GM21367 (cell line): Measurements from ENCODE around the gene TANK.
"Not testable (repeated sequence)": the region's sequence is repeated elsewhere in the genome, so short reads cannot be mapped to it uniquely, and the experiment has no call there.

ENCODE experiments used
- ATAC-seq: cut with Tn5 transposase; IDR thresholded peaks from one replicate; pipeline ENCODE4 v1.9.1; 2021; ENCODE audit not compliant: unreplicated experiment

Gene TANK

DNA sequence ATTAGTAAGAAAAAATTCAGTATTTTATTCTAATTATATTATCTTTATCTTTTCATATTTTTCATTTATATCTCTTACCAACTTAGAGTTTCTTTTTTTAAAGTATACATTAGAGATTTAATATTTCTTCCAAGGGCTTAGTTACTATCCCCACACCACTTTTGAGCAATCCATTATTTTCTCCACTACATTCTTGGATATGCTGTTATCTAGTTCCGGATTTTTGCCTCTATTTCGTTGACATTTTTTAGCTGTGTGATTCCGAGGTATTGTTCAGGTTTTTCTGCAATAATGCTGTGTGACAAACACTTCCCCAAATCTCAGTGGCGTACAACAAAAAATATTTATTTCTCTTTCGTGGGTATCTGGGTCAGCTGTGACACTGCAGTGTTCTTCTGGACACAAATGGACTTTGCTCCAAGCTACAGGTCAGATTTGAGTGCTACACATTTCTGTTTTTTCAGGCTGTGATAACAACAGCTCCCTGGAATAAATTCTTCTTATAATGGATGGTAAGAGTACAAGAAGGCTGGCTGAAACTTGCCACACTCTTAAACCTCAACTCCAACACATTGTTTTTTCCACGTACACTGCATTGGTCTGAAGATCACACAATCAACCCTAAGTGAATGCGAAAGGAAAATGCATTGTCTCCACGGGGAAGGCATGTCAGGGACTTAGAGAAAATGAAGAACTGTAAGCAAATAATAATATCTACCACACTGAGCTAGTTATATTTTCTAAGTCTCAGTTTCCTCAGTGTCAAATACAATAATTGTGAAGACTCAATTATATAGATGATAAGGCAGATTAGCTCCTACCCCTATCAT lies 97.1 kb downstream of the TANK start:
- ATAC-seq, result no peak

DNA sequence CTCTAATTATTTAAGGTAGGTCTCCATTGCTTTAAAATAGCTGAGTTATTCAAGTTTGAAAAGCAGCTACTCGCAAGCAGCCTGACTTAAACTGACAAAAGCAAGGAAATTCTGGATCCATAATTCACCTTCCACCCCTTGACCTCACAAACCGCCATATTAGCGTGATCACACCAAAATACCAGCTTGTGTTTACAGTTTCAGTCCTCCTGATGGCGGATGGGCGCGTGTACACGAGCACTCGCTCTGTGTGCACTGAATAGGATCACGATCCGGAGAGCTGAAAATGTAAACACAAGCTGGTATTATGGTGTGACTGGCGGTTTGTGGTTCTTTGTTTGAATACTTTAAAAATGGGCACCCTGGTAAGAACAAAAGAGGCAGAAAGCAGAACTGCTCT lies 105.6 kb downstream of the TANK start:
- ATAC-seq, result no peak

DNA sequence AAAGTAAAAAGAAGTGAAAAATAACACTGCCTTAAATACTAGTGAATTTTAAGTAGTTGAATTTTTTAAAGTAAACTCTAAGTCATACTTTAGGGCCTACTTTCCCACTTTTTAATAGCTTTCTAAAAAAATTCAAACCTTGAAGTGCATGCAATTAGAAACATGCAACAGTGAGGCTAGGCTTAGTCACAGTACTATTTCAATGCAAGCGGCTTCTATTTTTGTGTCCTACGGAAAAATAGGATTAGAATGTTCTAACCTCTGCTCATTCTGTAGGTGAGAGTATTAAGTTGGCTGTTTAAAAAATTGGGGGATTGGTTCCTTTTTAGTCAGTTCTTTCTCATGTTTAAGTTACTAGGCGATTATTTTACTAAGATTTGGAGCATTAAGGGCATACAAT lies 108.9 kb downstream of the TANK start:
- no peak for ATAC-seq

DNA sequence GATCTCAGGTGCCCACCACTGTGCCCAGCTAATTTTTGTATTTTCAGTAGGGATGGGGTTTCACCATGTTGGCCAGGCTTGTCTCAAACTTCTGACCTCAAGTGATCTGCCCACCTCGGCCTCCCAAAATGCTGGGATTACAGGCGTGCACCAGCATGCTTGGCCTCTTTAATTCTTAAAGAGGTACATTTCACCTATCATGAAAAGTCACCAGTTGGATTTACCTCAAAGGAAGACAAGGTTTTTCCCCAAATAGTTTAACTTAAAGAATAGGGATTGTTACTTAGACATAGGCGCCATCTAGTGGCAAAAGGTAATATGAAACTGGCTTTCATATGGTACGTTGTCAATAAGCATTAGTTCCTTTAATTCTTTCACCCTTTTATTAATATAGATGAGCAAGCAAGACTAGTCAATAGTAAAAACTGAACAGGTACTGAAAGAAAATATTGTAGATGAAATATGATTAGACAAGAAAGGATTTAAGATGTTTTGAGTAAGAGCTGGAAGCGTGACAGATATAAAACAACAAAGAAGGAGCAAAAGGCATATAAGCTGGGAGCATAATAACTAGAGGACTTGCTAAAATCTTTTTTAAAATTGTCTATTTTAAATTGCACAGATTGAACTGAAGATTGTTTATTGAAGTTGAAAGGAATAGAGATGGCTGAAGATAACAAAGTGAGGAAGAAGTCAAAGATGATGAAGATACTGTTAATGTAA lies 113.0 kb downstream of the TANK start:
- ATAC-seq, result peak; percentile 84

DNA sequence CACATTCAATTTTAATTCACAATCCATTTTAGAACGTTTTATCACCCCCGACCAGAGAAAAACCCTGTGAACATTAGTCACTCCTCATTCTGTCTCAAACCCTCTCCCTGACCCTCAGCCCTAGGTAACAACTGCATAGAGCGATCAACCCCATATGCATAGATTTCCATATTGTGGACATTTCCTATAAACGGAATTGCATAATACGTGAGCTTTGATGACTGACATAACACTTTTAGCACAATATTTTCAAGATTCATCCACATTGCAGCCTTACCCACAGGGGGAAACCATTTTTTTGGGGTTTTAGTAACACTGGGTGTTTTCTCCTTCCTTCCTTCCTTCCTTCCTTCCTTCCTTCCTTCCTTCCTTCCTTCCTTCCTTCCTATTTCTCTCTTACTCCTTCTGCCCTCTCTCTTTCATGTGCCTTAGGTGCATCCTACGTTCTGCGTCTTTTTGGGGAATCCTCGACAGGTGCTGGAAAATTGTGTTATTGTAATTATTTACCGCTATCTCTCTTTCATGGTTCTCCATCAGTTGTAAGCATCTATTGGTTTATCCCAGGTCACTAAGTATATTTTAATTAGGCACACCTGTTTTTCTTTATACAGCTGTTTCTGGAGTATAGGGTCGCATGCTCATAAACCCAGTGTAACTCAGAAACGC lies 118.5 kb downstream of the TANK start:
- not testable (repeated sequence) for ATAC-seq

DNA sequence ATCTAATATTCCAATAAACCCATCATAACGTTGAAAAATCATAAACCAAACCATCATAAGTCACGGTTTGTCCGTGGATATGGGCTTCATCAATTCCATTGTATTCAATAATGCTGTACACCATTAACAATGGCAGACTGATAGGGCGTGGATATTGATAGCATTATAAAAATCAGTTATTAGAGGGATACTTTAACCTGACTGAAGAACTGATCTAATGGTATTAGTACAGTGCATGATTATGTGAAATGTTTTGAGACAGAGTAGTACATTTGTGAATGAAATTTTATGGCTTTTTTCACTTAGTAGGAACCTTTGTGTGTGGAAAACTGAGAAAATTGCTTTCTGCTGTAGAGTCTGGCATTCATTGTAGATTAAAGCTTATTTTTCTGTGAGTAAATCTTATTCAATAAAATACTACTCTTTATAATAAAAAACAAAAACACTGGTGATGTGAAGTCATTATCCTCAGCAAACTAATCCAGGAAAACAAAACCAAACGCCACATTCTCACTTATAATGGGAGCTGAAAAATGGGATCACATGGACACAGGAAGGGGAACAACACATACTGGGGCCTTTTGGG lies 119.1 kb downstream of the TANK start:
- not testable (repeated sequence) for ATAC-seq

DNA sequence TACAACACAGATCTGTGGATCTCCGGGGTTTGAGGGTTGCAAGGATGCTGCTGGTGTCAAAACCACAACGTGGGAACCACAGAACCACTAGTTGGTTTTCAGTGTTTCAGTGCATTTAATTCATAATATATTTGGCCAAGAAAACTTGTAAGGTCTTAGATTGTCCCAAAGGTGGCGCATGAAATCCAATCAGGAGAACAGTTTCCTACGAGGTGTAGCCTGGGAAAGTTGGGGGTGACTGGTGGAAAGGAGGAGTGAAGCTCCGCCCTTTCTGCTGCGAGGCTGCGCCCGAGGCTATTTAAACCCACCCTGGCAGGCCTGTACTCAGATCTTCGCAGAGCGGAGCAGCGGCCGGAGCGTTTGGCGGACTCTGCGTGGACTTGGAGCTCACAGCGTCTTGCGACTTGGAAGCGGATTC lies 120.7 kb downstream of the TANK start:
- ATAC-seq, result not testable (repeated sequence)

DNA sequence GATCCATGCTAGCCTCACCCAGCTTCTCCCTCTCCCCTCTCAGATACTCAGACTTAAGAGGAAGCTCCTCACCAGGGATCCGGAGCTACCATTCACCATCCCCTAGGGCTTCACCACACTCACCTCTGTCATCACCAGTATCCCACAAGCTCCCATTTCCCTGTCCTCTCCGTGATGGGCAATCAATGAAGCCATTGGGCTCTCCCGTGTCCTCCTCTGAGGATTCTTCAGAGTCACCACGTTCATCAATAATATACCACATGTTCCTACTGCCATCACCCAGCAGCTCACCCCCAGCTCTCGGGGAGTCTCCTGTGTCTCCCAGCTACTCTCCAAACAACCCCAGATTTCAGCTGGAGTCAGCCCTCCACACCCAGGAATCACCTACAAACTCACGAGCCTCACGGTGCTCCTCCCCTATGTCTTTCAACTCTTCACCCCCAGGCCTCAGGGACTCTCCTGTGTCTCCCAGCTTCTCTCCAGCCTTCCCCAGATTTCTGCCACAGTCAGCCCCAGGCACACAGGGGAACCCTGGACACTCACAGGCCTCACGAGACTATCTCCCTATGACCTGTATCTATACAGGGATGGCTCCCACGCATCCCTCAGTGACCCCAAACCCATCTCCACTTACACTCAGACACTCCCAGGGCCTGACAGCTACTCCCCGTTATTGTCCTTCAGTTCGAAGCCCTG lies 121.5 kb downstream of the TANK start:
- not testable (repeated sequence) for ATAC-seq

DNA sequence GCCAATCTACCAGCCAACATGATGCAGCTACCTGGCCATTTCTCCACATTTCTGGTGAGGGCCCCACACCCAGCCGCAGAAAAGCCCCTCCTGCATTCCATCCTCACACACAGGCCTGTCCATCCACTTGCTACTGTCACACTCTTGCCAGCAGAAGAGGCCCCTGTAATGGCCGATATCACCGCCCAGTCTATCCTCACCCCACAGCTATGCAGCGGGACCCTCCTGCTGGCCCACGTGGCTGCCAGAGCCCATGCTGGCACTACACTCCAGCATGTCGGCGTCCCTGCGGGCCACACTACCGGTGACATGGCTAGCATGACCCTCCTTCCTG lies 122.0 kb downstream of the TANK start:
- not testable (repeated sequence) for ATAC-seq

DNA sequence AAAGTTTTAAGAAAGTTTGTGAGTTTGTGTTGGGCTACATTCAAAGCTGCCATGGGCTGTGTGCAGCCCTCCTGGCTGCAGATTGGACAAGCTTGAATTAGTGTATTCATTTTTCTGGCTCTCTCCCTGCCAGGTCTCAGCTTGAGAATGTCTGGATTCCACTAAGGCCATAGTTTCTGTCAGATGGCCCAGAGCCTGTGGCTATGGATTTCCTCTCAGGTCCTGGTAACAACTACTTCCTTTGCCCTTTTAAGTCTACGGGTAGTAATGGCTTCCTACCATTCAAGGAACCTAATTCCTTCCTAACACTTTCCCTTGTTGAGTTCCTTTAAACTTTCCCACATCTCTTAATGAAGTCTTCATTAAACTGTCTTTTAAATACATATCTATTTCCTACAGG lies 123.7 kb downstream of the TANK start:
- no peak for ATAC-seq
